ENCODE measurements around the gene FHIP1B. TPM values are rescaled to one million over a fixed set of nuclear protein-coding genes. Genes with fewer than 3 reads are reported as not detected.

The FHIP1B gene
- total RNA-seq, 2 donors from 2014 or later, result 27.6 to 33.8 TPM

- H3K4me1 Mint-ChIP-seq, result peaks cover 36% of the 10 kb centered on the region
- H3K36me3 Mint-ChIP-seq (ENCODE audit: low read depth), result peaks cover 10% of the 10 kb centered on the region
- peak within 1 kb of the TSS; percentile 37 for H3K27ac Mint-ChIP-seq
- H3K4me3 Mint-ChIP-seq, result no peak within 1 kb of the TSS
- H3K9me3 ChIP-seq (ENCODE audit: control insufficient read depth, low read length, poor library complexity, severe bottlenecking), result no peaks in the 10 kb centered on the region
- DNase-seq (no peak), ATAC-seq (no peak)
- H3K27me3 Mint-ChIP-seq, result no peaks in the 10 kb centered on the region
Observed at GRCh38 chr11:6205366-6205765, 29.1 kb downstream of the FHIP1B start, which contains the start of gene C11orf42. Gene C11orf42, plus strand, starts transcription at chr11:6205557. Its CDS starts 59 bp downstream, at chr11:6205616.

DNA sequence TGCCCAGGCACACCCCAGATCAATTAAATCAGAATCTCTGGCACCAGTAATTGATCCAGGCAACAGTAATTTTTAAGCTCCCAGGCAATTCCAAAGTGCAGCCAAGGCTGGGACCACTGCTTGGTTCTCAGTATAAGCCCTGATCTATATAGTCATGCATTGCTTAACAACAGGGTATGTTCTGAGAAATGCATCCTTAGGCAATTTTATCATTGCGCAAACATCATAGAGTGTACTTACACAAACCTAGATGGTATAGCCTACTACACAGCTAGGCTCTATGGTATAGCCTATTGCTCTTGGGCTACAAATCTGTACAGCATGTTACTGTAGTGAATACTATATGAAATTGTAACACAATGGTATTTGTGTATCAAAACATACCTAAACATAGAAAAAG, 29.7 kb downstream of the FHIP1B start:
- peaks cover 36% of the 10 kb centered on the region for H3K4me1 Mint-ChIP-seq
- peaks cover 7% of the 10 kb centered on the region for H3K36me3 Mint-ChIP-seq (ENCODE audit: low read depth)
- no peak overlapping the region for H3K27ac Mint-ChIP-seq
- H3K4me3 Mint-ChIP-seq, result no peak overlapping the region
- no peak for ATAC-seq
- H3K27me3 Mint-ChIP-seq, result no peaks in the 10 kb centered on the region
- H3K9me3 ChIP-seq (ENCODE audit: control insufficient read depth, low read length, poor library complexity, severe bottlenecking), result no peaks in the 10 kb centered on the region
- DNase-seq, result no peak

GRCh38 chr11:6203327-6203726, 31.1 kb downstream of the FHIP1B start:
- H3K9me3 ChIP-seq (ENCODE audit: control insufficient read depth, low read length, poor library complexity, severe bottlenecking), result no peaks in the 10 kb centered on the region
- Mint-ChIP-seq H3K27me3 (no peaks in the 10 kb centered on the region), H3K27ac (peak overlapping the region; percentile 39), H3K4me3 (peak overlapping the region; percentile 0), H3K36me3 (ENCODE audit: low read depth) (peaks cover 3% of the 10 kb centered on the region), H3K4me1 (peaks cover 30% of the 10 kb centered on the region)
- no peak for DNase-seq
- ATAC-seq, result peak; percentile 90

DNA sequence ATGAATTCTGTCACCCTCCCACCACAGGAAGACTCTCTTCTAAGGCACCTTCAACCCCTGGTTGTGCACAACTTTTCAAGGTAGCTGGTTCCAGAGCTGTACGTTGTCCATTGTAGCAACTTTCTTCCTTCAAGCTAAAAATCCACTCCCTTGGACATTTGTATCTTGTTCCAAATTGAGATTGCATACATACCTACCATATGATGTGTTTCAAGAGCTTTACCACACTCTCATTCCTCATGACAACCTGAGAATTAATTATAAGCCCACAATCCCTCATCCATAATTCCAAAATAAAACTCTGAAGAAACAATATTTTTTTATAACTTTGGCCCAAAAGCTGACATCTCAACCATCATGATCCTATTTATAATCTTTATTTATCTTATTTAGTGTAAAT, 32.4 kb downstream of the FHIP1B start:
- no peaks in the 10 kb centered on the region for H3K9me3 ChIP-seq (ENCODE audit: control insufficient read depth, low read length, poor library complexity, severe bottlenecking)
- Mint-ChIP-seq H3K36me3 (ENCODE audit: low read depth) (peaks cover 3% of the 10 kb centered on the region), H3K27me3 (no peaks in the 10 kb centered on the region), H3K27ac (no peak overlapping the region), H3K4me1 (peaks cover 33% of the 10 kb centered on the region), H3K4me3 (no peak overlapping the region)
- ATAC-seq (no peak), DNase-seq (no peak)

- DNase-seq, result no peak
Observed at GRCh38 chr11:6201481-6201880, 33.0 kb downstream of the FHIP1B start.

GRCh38 chr11:6200975-6201374, 33.5 kb downstream of the FHIP1B start:
- ATAC-seq (no peak), DNase-seq (no peak)
- peak overlapping the region; percentile 35 for H3K27ac Mint-ChIP-seq
- H3K36me3 Mint-ChIP-seq (ENCODE audit: low read depth), result peaks cover 3% of the 10 kb centered on the region
- H3K9me3 ChIP-seq (ENCODE audit: control insufficient read depth, low read length, poor library complexity, severe bottlenecking), result no peaks in the 10 kb centered on the region
- H3K4me3 Mint-ChIP-seq, result peak overlapping the region; percentile 50
- peaks cover 39% of the 10 kb centered on the region for H3K4me1 Mint-ChIP-seq
- no peaks in the 10 kb centered on the region for H3K27me3 Mint-ChIP-seq

More at GRCh38 chr11:6201481-6201880, 33.0 kb downstream of the FHIP1B start:
- Mint-ChIP-seq H3K4me1 (peaks cover 34% of the 10 kb centered on the region), H3K27ac (no peak overlapping the region), H3K4me3 (no peak overlapping the region), H3K27me3 (no peaks in the 10 kb centered on the region), H3K36me3 (ENCODE audit: low read depth) (peaks cover 3% of the 10 kb centered on the region)
- no peaks in the 10 kb centered on the region for H3K9me3 ChIP-seq (ENCODE audit: control insufficient read depth, low read length, poor library complexity, severe bottlenecking)
- peak; percentile 26 for ATAC-seq

DNA sequence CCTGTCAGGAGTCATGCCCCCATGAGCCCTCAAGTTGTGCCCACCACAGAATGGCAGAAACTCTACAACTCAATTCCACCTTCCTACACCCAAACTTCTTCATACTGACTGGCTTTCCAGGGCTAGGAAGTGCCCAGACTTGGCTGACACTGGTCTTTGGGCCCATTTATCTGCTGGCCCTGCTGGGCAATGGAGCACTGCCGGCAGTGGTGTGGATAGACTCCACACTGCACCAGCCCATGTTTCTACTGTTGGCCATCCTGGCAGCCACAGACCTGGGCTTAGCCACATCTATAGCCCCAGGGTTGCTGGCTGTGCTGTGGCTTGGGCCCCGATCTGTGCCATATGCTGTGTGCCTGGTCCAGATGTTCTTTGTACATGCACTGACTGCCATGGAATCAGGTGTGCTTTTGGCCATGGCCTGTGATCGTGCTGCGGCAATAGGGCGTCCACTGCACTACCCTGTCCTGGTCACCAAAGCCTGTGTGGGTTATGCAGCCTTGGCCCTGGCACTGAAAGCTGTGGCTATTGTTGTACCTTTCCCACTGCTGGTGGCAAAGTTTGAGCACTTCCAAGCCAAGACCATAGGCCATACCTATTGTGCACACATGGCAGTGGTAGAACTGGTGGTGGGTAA, 35.1 kb downstream of the FHIP1B start, which contains the start of gene OR52W1:
TSS of gene OR52W1 (plus strand) at position 51 of the 637 bp plus-strand sequence. CDS start at position 51, 0 bp downstream.
- no peak within 1 kb of the TSS for H3K4me3 Mint-ChIP-seq
- peaks cover 30% of the 10 kb centered on the region for H3K4me1 Mint-ChIP-seq
- H3K9me3 ChIP-seq (ENCODE audit: control insufficient read depth, low read length, poor library complexity, severe bottlenecking), result no peaks in the 10 kb centered on the region
- no peak for DNase-seq
- no peaks in the 10 kb centered on the region for H3K27me3 Mint-ChIP-seq
- no peak for ATAC-seq
- no peak within 1 kb of the TSS for H3K27ac Mint-ChIP-seq
- H3K36me3 Mint-ChIP-seq (ENCODE audit: low read depth), result no peaks in the 10 kb centered on the region

DNA sequence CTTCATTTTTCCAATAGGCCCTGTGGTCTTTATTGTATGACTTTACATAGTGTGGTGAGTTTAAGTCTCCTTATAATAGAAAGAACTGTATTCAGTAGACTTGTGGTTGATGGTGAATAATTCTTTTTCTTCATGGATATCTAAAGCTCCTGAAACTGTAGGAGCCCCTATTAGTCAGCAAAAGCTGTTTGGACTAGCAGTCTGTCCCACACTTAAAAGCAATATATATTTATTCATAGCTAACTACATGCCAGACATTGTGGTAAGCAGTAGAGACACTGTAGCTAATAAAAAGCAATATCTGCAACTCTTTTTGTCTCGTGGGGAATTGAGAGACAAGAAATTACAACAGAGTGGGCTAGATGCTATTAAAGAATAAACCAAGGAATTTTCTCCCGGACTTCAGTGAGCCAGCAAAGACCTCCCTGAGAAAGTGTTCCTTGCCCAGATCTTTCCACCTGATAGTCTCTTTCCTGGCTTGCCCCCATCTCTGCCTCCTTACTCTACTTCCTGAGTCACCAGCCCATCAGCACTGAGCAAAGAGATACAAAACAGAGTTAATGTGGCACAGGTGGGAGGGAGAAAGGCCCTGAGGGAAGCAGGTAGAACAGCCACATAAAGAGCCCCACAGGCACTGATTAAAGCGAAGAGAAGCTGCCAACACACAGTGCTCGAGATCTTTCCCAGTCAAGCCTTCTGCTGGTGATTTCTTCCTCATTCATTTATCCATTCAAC, 36.8 kb downstream of the FHIP1B start:
- no peaks in the 10 kb centered on the region for H3K36me3 Mint-ChIP-seq (ENCODE audit: low read depth)
- H3K27me3 Mint-ChIP-seq, result no peaks in the 10 kb centered on the region
- no peak for DNase-seq
- H3K4me3 Mint-ChIP-seq, result no peak overlapping the region
- ATAC-seq, result no peak
- H3K27ac Mint-ChIP-seq, result no peak overlapping the region
- H3K9me3 ChIP-seq (ENCODE audit: control insufficient read depth, low read length, poor library complexity, severe bottlenecking), result no peaks in the 10 kb centered on the region
- H3K4me1 Mint-ChIP-seq, result peaks cover 15% of the 10 kb centered on the region

DNA sequence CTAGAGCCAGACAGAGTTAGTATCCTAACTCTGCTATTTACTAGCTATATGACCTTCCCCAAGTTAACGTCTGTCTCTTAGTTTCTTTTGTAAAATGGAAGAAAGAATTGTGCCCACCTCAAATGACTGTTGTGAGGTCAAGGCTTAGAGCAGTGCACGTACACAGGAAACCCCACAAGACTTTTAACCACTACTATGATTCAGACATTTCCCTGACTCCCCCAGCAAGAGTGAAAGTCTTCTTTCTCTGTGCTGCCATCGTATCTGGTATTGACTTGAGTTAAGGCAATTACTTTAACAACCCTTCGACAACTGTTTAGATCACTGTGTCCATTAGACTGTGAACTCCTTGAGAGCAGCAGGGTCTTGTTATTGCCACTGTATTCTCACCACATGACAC, 38.0 kb downstream of the FHIP1B start:
- no peaks in the 10 kb centered on the region for H3K36me3 Mint-ChIP-seq (ENCODE audit: low read depth)
- H3K4me3 Mint-ChIP-seq, result no peak overlapping the region
- H3K27ac Mint-ChIP-seq, result no peak overlapping the region
- no peaks in the 10 kb centered on the region for H3K9me3 ChIP-seq (ENCODE audit: control insufficient read depth, low read length, poor library complexity, severe bottlenecking)
- no peaks in the 10 kb centered on the region for H3K27me3 Mint-ChIP-seq
- ATAC-seq (peak; percentile 36), DNase-seq (no peak)
- H3K4me1 Mint-ChIP-seq, result peaks cover 15% of the 10 kb centered on the region

DNA sequence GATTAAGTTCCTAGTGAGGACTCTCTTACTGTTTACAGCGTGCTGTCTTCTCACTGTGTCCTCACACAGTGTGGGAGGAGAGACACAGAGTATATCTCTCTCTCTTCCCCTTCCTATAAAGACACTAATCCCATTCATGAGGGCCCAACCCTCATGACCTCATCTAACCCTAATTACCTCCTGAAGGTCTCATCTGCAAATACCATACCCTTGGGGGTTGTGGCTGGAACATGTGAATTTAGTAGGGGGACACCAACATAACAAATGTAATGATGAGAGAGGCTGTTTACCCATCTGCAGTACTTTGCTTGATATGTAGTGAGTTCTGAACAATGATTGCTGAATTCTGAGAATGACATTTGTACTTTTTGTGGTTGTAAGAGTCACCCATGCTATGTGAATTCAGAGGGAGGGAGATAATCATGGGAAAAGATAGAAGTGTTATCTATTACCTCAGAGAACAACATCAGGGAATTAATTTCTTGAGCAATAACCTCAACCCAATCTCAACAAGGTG, 40.3 kb downstream of the FHIP1B start:
- H3K9me3 ChIP-seq (ENCODE audit: control insufficient read depth, low read length, poor library complexity, severe bottlenecking), result no peaks in the 10 kb centered on the region
- Mint-ChIP-seq H3K4me3 (no peak overlapping the region), H3K27me3 (no peaks in the 10 kb centered on the region), H3K4me1 (peaks cover 9% of the 10 kb centered on the region), H3K36me3 (ENCODE audit: low read depth) (no peaks in the 10 kb centered on the region), H3K27ac (no peak overlapping the region)
- DNase-seq (no peak), ATAC-seq (no peak)

- no peaks in the 10 kb centered on the region for H3K36me3 Mint-ChIP-seq (ENCODE audit: low read depth)
- H3K4me1 Mint-ChIP-seq, result peaks cover 7% of the 10 kb centered on the region
- ATAC-seq, result peak; percentile 12
Observed at GRCh38 chr11:6191742-6192141, 42.7 kb downstream of the FHIP1B start.

DNA sequence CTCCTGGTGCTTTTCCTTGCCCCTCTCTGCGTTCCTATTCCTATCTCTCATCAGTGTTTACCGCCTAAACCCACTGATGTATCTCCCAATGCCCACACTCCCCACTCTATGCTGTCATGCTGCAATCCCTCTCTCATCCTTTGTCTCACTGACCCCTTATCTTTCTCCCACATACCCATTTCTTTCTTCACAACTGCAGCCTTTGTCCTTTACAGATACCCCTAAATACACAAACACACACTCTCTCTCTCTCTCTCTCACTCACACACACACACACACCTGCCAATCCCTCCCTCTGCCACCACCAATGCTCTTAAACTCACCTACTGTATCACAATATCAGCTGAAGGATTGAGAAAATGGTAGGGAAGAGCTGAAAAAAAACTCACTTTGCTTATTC, 59.0 kb downstream of the FHIP1B start:
- no peak for DNase-seq
- Mint-ChIP-seq H3K27ac (no peak overlapping the region), H3K4me1 (peaks cover 8% of the 10 kb centered on the region), H3K27me3 (no peaks in the 10 kb centered on the region), H3K36me3 (ENCODE audit: low read depth) (no peaks in the 10 kb centered on the region), H3K4me3 (no peak overlapping the region)
- H3K9me3 ChIP-seq (ENCODE audit: control insufficient read depth, low read length, poor library complexity, severe bottlenecking), result no peaks in the 10 kb centered on the region
- no peak for ATAC-seq

More at GRCh38 chr11:6191742-6192141, 42.7 kb downstream of the FHIP1B start:
- Mint-ChIP-seq H3K27ac (no peak overlapping the region), H3K4me3 (no peak overlapping the region), H3K27me3 (no peaks in the 10 kb centered on the region)
- no peak for DNase-seq
- no peaks in the 10 kb centered on the region for H3K9me3 ChIP-seq (ENCODE audit: control insufficient read depth, low read length, poor library complexity, severe bottlenecking)

DNA sequence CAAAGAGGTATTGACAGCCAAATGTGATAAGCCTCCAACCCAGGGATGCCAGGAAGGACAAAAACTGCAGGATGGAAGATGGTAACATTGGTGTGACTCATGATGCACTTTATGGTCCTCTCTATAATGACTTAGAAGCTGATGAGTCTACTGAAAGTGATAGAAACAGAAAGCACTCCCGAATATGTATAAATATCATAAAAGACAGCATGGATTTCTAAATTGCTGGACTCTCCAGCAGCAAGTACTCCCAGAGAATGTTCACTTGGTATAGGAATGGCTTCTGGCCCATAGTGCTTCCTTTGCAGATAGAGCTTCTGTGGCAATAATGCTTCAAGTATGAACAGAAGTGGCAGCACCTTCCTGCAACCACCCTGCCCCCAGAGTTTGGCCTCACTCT, 64.2 kb downstream of the FHIP1B start, which contains the start of gene OR52B2:
TSS of gene OR52B2 (minus strand) at position 101 of the 400 bp plus-strand sequence. CDS start at position 101, 0 bp downstream.
- Mint-ChIP-seq H3K36me3 (ENCODE audit: low read depth) (peaks cover 2% of the 10 kb centered on the region), H3K4me3 (no peak within 1 kb of the TSS), H3K27me3 (no peaks in the 10 kb centered on the region), H3K4me1 (no peaks in the 10 kb centered on the region), H3K27ac (no peak within 1 kb of the TSS)
- H3K9me3 ChIP-seq (ENCODE audit: control insufficient read depth, low read length, poor library complexity, severe bottlenecking), result no peaks in the 10 kb centered on the region
- ATAC-seq, result no peak
- no peak for DNase-seq

All from T-helper 17 cell (primary cell).